Transverse colon (tissue), 4 donors: ENCODE results near the gene KNDC1. TPM values are rescaled to one million over a fixed set of nuclear protein-coding genes. Genes with fewer than 3 reads are reported as not detected.

ENCODE experiments used
- DNase-seq: peaks from one replicate; pipeline ENCODE4 v3.0.0-alpha.2; 2019
- H3K27ac ChIP-seq, 4 donors: fragments of 200-600 bp; sonication (generic); 2 replicates each; pipeline ENCODE4 v1.5.1; 2016 to 2018; ENCODE audit warnings: inconsistent platforms in 4 of 4
- H3K27me3 ChIP-seq: fragments of 200-600 bp; sonication (generic); 2 replicates; pipeline ENCODE4 v1.5.1; 2017; ENCODE audit warnings: inconsistent platforms
- H3K36me3 ChIP-seq, 4 donors: fragments of 200-600 bp; sonication (generic); 2 replicates each; pipeline ENCODE4 v1.5.1; 2017 to 2019; ENCODE audit warnings: inconsistent platforms in 4 of 4
- H3K4me1 ChIP-seq, 4 donors: fragments of 200-600 bp; sonication (generic); 2 replicates each; pipeline ENCODE4 v1.5.1; 2017 to 2020; ENCODE audit warnings: inconsistent platforms in 4 of 4
- H3K4me3 ChIP-seq, 4 donors: fragments of 200-600 bp; sonication (generic); 1 replicate in 1 of 4; 2 replicates in 3 of 4; pipeline versions ENCODE4 v1.5.1 to v1.6.1; 2017 to 2019; ENCODE audit warnings: inconsistent platforms in 4 of 4
- H3K9me3 ChIP-seq, 2 donors: fragments of 200-600 bp; sonication (generic); 2 replicates each; pipeline ENCODE4 v1.5.1; 2017 to 2019; ENCODE audit warnings: inconsistent platforms in 2 of 2
- CTCF ChIP-seq, 5 experiments: fragments of 200-600 bp in 3 of 5; fragments of 450-650 bp in 2 of 5; sonication (generic) in 3 of 5; IDR thresholded peaks; 1 replicate in 2 of 5; 2 replicates in 3 of 5; pipeline ENCODE4 v1.5.1; 2016 to 2017; ENCODE audit warnings: antibody characterized with exemption in 5 of 5, inconsistent platforms in 3 of 5, mild to moderate bottlenecking in 2 of 5, moderate library complexity in 1 of 5
- EP300 ChIP-seq: sonication (generic); formaldehyde crosslinking; IDR thresholded peaks from one replicate; pipeline ENCODE4 v1.6.1; 2017; ENCODE audit warnings: antibody characterized with exemption, low read depth
- POLR2A ChIP-seq: fragments of 450-650 bp; IDR thresholded peaks from one replicate; pipeline ENCODE4 v1.6.1; 2016; ENCODE audit warnings: antibody characterized with exemption, mild to moderate bottlenecking, moderate library complexity
- POLR2AphosphoS5 ChIP-seq, 3 donors: sonication (generic); formaldehyde crosslinking; IDR thresholded peaks; one replicate each; pipeline ENCODE4 v1.6.1; 2016; ENCODE audit warnings: antibody characterized with exemption in 3 of 3
- WGBS, 2 donors: methylation state at CpG; one replicate each; pipeline ENCODE4 v1.1.5; 2018; ENCODE audit warnings: low coverage in 1 of 2; 5-methylcytosine and 5-hydroxymethylcytosine counted together
- in situ Hi-C, 4 donors: fragments of 200-750 bp; cut with MboI; loops; one replicate each; pipeline versions ENCODE4 v1.15.0 to v1.15.1; 2017; ENCODE audit warnings: low sequenced_read_pairs in 3 of 4, low pct_ligation_motif_present in 1 of 4, low pct_unique_long_range_greater_than_20kb in 1 of 4
- intact Hi-C: fragments of 100-400 bp; cut with DNase I; formaldehyde crosslinking; loops from one replicate; pipeline ENCODE4 v1.15.1; 2023; ENCODE audit warnings: low total_unique reads
- total RNA-seq, 4 donors: library from RNA; depleted of rRNA; stranded (reverse); fragments of >200 nt; gene quantifications; one replicate each; pipeline ENCODE4 v1.1.0, GENCODE V29; 2016

Gene KNDC1
- total RNA-seq, 4 donors from 2014 or later: 0.14 to 1.2 TPM; not detected in 2

GRCh38 chr10:133195096-133195495, 35.1 kb downstream of the KNDC1 start:
- no peak for TF ChIP-seq POLR2A
- no peak for TF ChIP-seq POLR2AphosphoS5 (IDR thresholded peaks at IDR 0.05)
- no peak for TF ChIP-seq EP300
- TF ChIP-seq CTCF (IDR thresholded peaks at IDR 0.05): no peak
- DNase-seq: no peak
- Histone ChIP-seq H3K4me1 (no peaks in the 10 kb centered on the region), H3K4me3 (no peak overlapping the region), H3K27me3 (peaks cover 7% of the 10 kb centered on the region), H3K36me3 (no peaks in the 10 kb centered on the region), H3K9me3 (no peaks in the 10 kb centered on the region), H3K27ac (no peak overlapping the region)
- in situ Hi-C loops: no loop called here
- WGBS, 2 donors: 81 to 86% methylated on average over 7 to 18 of the region's 19 CpGs
- intact Hi-C loops: no loop called here

- Histone ChIP-seq H3K27me3 (peaks cover 7% of the 10 kb centered on the region), H3K27ac (no peak overlapping the region), H3K9me3 (no peaks in the 10 kb centered on the region), H3K4me1 (no peaks in the 10 kb centered on the region), H3K4me3 (no peak overlapping the region), H3K36me3 (no peaks in the 10 kb centered on the region)
- in situ Hi-C loops: no loop called here
- TF ChIP-seq EP300: no peak
- no peak for TF ChIP-seq CTCF (IDR thresholded peaks at IDR 0.05)
- TF ChIP-seq POLR2AphosphoS5 (IDR thresholded peaks at IDR 0.05): no peak
- no peak for TF ChIP-seq POLR2A
- WGBS, 2 donors: 94% methylated on average over 23 of the region's 23 CpGs; no CpG with 5 or more reads in 1 of the 2 donors
- DNase-seq: no peak
- intact Hi-C loops: no loop called here
These were observed 35.6 kb downstream of the KNDC1 start for GRCh38 chr10:133195611-133196010.

GRCh38 chr10:133196221-133196915, 36.3 kb downstream of the KNDC1 start:
- no peak for DNase-seq
- H3K4me3 ChIP-seq: no peak overlapping the region
- H3K9me3 ChIP-seq: no peaks in the 10 kb centered on the region
- intact Hi-C loops (no loop called here), in situ Hi-C loops (no loop called here)
- no peak overlapping the region for H3K27ac ChIP-seq
- H3K4me1 ChIP-seq: no peaks in the 10 kb centered on the region
- no peaks in the 10 kb centered on the region for H3K36me3 ChIP-seq
- 81% methylated on average over 22 of the region's 24 CpGs; no CpG with 5 or more reads in 1 of the 2 donors for WGBS, 2 donors
- TF ChIP-seq POLR2AphosphoS5 (IDR thresholded peaks at IDR 0.05): no peak
- no peak for TF ChIP-seq EP300
- no peak for TF ChIP-seq POLR2A
- TF ChIP-seq CTCF (IDR thresholded peaks at IDR 0.05): no peak
- peaks cover 7% of the 10 kb centered on the region for H3K27me3 ChIP-seq

GRCh38 chr10:133196936-133197758, 37.1 kb downstream of the KNDC1 start:
- no peaks in the 10 kb centered on the region for H3K4me1 ChIP-seq
- H3K4me3 ChIP-seq: no peak overlapping the region
- in situ Hi-C loops (no loop called here), intact Hi-C loops (no loop called here)
- H3K9me3 ChIP-seq: no peaks in the 10 kb centered on the region
- TF ChIP-seq POLR2A (no peak), EP300 (no peak), CTCF (IDR thresholded peaks at IDR 0.05) (no peak), POLR2AphosphoS5 (IDR thresholded peaks at IDR 0.05) (no peak)
- H3K36me3 ChIP-seq: no peaks in the 10 kb centered on the region
- WGBS, 2 donors: 82% methylated on average over 35 of the region's 40 CpGs; no CpG with 5 or more reads in 1 of the 2 donors
- H3K27me3 ChIP-seq: peaks cover 7% of the 10 kb centered on the region
- no peak for DNase-seq
- no peak overlapping the region for H3K27ac ChIP-seq
